ENCODE measurements around the gene NCOA1. TPM values are rescaled to one million over a fixed set of nuclear protein-coding genes. Genes with fewer than 3 reads are reported as not detected.

Gene NCOA1
- total RNA-seq, 5 donors from 2014 or later (not counting 1 experiment from before 2014, with no cell fraction given) = 34.7 to 55.5 (median 37.6) TPM

- Histone ChIP-seq H3K4me1 (ENCODE audit: control insufficient read depth in 1 of 2, extremely low read depth in 1 of 2, insufficient read depth in 2 of 2, low read length in 2 of 2) (no peaks in the 10 kb centered on the region), H3K9me3 (no peaks in the 10 kb centered on the region), H3K27ac (ENCODE audit: low read length) (no peak overlapping the region), H3K36me3 (ENCODE audit: control insufficient read depth in 2 of 2, extremely low read depth in 1 of 2, insufficient read depth in 1 of 2, low read length in 1 of 2) (peaks cover 0 to 20% of the 10 kb centered on the region in 2 donors), H3K4me3 (ENCODE audit: control insufficient read depth in 1 of 2, extremely low read depth in 1 of 2, low read length in 1 of 2) (no peak overlapping the region), H3K27me3 (replicated peaks in 1 of 2; ENCODE audit: control insufficient read depth in 2 of 2, extremely low read depth in 1 of 2, insufficient read depth in 2 of 2, low read length in 1 of 2) (no peaks in the 10 kb centered on the region)
- H3K9me3 Mint-ChIP-seq = no peaks in the 10 kb centered on the region
- POLR2A ChIA-PET = no interaction called here
- DNase-seq (no peak), ATAC-seq (replicated peaks in 1 of 4) (no peak)
- H3K27me3 Mint-ChIP-seq = no peaks in the 10 kb centered on the region
- CTCF ChIA-PET = no interaction called here
- peaks cover 46% of the 10 kb centered on the region for H3K36me3 Mint-ChIP-seq
- H3K4me1 Mint-ChIP-seq = no peaks in the 10 kb centered on the region
- no peak overlapping the region for H3K4me3 Mint-ChIP-seq
- no peak overlapping the region for H3K27ac Mint-ChIP-seq
These were observed 200.8 kb downstream of the NCOA1 start for GRCh38 chr2:24691806-24692205.

DNA sequence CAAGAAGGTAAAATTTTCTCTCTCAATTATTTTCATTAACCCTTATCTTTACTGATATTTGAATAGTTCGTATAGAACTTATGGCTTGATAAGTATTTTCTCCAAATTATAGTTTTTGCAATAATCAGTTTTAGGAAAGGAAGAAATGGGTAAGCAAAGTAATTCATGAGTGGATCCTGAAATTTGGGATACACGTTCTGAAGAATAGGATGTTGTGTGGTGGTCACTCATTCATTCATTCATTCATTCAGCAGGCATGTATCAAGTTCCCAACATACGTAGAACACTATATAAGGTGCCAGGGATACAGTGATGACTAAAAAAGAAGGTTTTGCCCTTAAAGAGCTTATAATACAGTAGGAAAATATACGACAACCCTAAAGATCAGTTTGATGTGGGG, 206.7 kb downstream of the NCOA1 start:
- Mint-ChIP-seq H3K4me1 (no peaks in the 10 kb centered on the region), H3K27ac (no peak overlapping the region), H3K27me3 (no peaks in the 10 kb centered on the region), H3K9me3 (no peaks in the 10 kb centered on the region), H3K4me3 (no peak overlapping the region), H3K36me3 (peaks cover 21% of the 10 kb centered on the region)
- Histone ChIP-seq H3K27me3 (replicated peaks in 1 of 2; ENCODE audit: control insufficient read depth in 2 of 2, extremely low read depth in 1 of 2, insufficient read depth in 2 of 2, low read length in 1 of 2) (no peaks in the 10 kb centered on the region), H3K36me3 (ENCODE audit: control insufficient read depth in 2 of 2, extremely low read depth in 1 of 2, insufficient read depth in 1 of 2, low read length in 1 of 2) (peaks cover 0 to 21% of the 10 kb centered on the region in 2 donors), H3K4me3 (ENCODE audit: control insufficient read depth in 1 of 2, extremely low read depth in 1 of 2, low read length in 1 of 2) (no peak overlapping the region), H3K27ac (ENCODE audit: low read length) (no peak overlapping the region), H3K4me1 (ENCODE audit: control insufficient read depth in 1 of 2, extremely low read depth in 1 of 2, insufficient read depth in 2 of 2, low read length in 2 of 2) (no peaks in the 10 kb centered on the region), H3K9me3 (no peaks in the 10 kb centered on the region)
- ATAC-seq (replicated peaks in 1 of 4) = no peak
- DNase-seq = no peak
- no CpG with 5 or more reads among the region's 4 CpGs for WGBS (ENCODE audit: insufficient coverage)
- ChIA-PET POLR2A (no interaction called here), CTCF (no interaction called here)

DNA sequence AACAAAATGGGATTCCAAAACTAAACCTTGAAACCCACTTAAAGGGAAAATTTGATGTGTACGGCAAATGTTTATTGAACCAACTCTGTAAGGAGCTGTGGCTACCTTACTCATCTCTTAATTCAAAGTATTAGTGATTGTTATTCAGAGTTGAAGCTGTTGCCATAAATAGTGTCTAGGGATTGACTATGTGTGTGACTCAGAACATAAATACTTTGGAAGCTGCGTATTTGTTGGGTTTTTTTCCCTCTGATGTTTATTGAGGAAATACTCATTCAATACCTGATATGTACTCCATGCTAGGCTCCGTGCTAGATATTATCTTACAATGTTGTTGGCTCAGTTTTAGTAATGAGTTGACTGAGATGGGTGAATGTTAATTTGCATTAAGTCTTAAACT, 211.7 kb downstream of the NCOA1 start:
- Mint-ChIP-seq H3K27me3 (no peaks in the 10 kb centered on the region), H3K4me3 (no peak overlapping the region), H3K36me3 (peaks cover 24% of the 10 kb centered on the region), H3K9me3 (no peaks in the 10 kb centered on the region), H3K4me1 (no peaks in the 10 kb centered on the region), H3K27ac (no peak overlapping the region)
- WGBS (ENCODE audit: insufficient coverage) = no CpG with 5 or more reads among the region's 3 CpGs
- no peak for DNase-seq
- POLR2A ChIA-PET = no interaction called here
- Histone ChIP-seq H3K36me3 (ENCODE audit: control insufficient read depth in 2 of 2, extremely low read depth in 1 of 2, insufficient read depth in 1 of 2, low read length in 1 of 2) (peaks cover 4 to 28% of the 10 kb centered on the region in 2 donors), H3K4me3 (ENCODE audit: control insufficient read depth in 1 of 2, extremely low read depth in 1 of 2, low read length in 1 of 2) (no peak overlapping the region), H3K27me3 (replicated peaks in 1 of 2; ENCODE audit: control insufficient read depth in 2 of 2, extremely low read depth in 1 of 2, insufficient read depth in 2 of 2, low read length in 1 of 2) (no peaks in the 10 kb centered on the region), H3K9me3 (no peaks in the 10 kb centered on the region), H3K27ac (ENCODE audit: low read length) (no peak overlapping the region), H3K4me1 (ENCODE audit: control insufficient read depth in 1 of 2, extremely low read depth in 1 of 2, insufficient read depth in 2 of 2, low read length in 2 of 2) (no peaks in the 10 kb centered on the region)
- CTCF ChIA-PET = no interaction called here
- no peak for ATAC-seq (replicated peaks in 1 of 4)

- CTCF ChIA-PET = interaction anchor here in 1 of 2 donors (0.8 kb wide), 1 partner anchor 35 kb away, joined by 3 read pairs; no protein-coding TSS in a partner anchor
- Histone ChIP-seq H3K4me1 (ENCODE audit: control insufficient read depth in 1 of 2, extremely low read depth in 1 of 2, insufficient read depth in 2 of 2, low read length in 2 of 2) (no peaks in the 10 kb centered on the region), H3K27ac (ENCODE audit: low read length) (no peak overlapping the region), H3K27me3 (replicated peaks in 1 of 2; ENCODE audit: control insufficient read depth in 2 of 2, extremely low read depth in 1 of 2, insufficient read depth in 2 of 2, low read length in 1 of 2) (no peaks in the 10 kb centered on the region), H3K4me3 (ENCODE audit: control insufficient read depth in 1 of 2, extremely low read depth in 1 of 2, low read length in 1 of 2) (no peak overlapping the region), H3K36me3 (ENCODE audit: control insufficient read depth in 2 of 2, extremely low read depth in 1 of 2, insufficient read depth in 1 of 2, low read length in 1 of 2) (peaks cover 4 to 33% of the 10 kb centered on the region in 2 donors), H3K9me3 (no peaks in the 10 kb centered on the region)
- no peak for DNase-seq
- WGBS (ENCODE audit: insufficient coverage) = no CpG with 5 or more reads among the region's 4 CpGs
- Mint-ChIP-seq H3K27ac (no peak overlapping the region), H3K9me3 (no peaks in the 10 kb centered on the region), H3K4me1 (no peaks in the 10 kb centered on the region), H3K36me3 (peaks cover 25% of the 10 kb centered on the region), H3K27me3 (no peaks in the 10 kb centered on the region), H3K4me3 (no peak overlapping the region)
- POLR2A ChIA-PET = no interaction called here
- no peak for ATAC-seq (replicated peaks in 1 of 4)
These were observed 213.6 kb downstream of the NCOA1 start for GRCh38 chr2:24704692-24705091.

DNA sequence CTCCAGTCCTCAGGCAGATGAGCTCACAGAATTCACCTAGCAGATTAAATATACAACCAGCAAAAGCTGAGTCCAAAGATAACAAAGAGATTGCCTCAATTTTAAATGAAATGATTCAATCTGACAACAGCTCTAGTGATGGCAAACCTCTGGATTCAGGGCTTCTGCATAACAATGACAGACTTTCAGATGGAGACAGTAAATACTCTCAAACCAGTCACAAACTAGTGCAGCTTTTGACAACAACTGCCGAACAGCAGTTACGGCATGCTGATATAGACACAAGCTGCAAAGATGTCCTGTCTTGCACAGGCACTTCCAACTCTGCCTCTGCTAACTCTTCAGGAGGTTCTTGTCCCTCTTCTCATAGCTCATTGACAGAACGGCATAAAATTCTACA, 216.1 kb downstream of the NCOA1 start:
- DNase-seq (no peak), ATAC-seq (replicated peaks in 1 of 4) (no peak)
- peaks cover 41% of the 10 kb centered on the region for H3K36me3 Mint-ChIP-seq
- no peak overlapping the region for H3K27ac Mint-ChIP-seq
- no peaks in the 10 kb centered on the region for H3K4me1 ChIP-seq (ENCODE audit: control insufficient read depth in 1 of 2, extremely low read depth in 1 of 2, insufficient read depth in 2 of 2, low read length in 2 of 2)
- CTCF ChIA-PET = interaction anchor here in 1 of 2 donors (0.7 kb wide), 1 partner anchor 60 kb away, joined by 3 read pairs; no protein-coding TSS in a partner anchor
- no peak overlapping the region for H3K4me3 ChIP-seq (ENCODE audit: control insufficient read depth in 1 of 2, extremely low read depth in 1 of 2, low read length in 1 of 2)
- H3K36me3 ChIP-seq (ENCODE audit: control insufficient read depth in 2 of 2, extremely low read depth in 1 of 2, insufficient read depth in 1 of 2, low read length in 1 of 2) = peaks cover 4 to 41% of the 10 kb centered on the region in 2 donors
- POLR2A ChIA-PET = no interaction called here
- H3K9me3 Mint-ChIP-seq = no peaks in the 10 kb centered on the region
- no peak overlapping the region for H3K4me3 Mint-ChIP-seq
- H3K27me3 ChIP-seq (replicated peaks in 1 of 2; ENCODE audit: control insufficient read depth in 2 of 2, extremely low read depth in 1 of 2, insufficient read depth in 2 of 2, low read length in 1 of 2) = no peaks in the 10 kb centered on the region
- H3K27me3 Mint-ChIP-seq = no peaks in the 10 kb centered on the region
- WGBS (ENCODE audit: insufficient coverage) = 100% methylated on average over 3 of the region's 3 CpGs
- no peaks in the 10 kb centered on the region for H3K4me1 Mint-ChIP-seq
- no peak overlapping the region for H3K27ac ChIP-seq (ENCODE audit: low read length)
- no peaks in the 10 kb centered on the region for H3K9me3 ChIP-seq

DNA sequence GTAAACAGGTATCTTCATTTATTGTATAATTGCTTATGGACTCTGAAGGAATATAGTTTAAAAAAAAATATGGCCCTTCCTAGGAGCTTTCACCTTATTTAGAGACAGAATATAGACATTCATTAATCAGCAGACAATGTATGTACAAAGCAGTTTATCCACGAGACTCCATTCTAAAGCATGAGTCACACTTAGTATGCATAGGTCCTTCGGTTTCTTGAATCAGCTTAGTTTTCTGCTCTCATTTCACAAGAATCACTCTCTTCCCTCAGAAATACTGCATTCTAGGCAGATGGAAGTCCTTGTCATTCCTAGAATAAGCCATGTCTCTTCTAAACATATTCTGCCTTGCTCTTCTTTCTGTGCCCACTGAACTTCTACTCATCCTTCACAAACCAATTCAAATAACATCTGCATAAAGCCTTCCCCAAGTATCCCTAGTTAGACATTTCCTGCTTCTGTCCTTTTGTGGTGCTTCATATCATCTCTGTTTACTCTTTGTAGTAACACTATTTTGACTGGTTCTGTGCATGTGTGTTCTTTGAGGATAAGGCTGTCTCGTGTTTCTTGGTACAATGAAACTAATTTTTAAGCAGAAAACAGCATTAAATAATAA, 217.6 kb downstream of the NCOA1 start:
- H3K36me3 ChIP-seq (ENCODE audit: control insufficient read depth in 2 of 2, extremely low read depth in 1 of 2, insufficient read depth in 1 of 2, low read length in 1 of 2) = peaks cover 4 to 50% of the 10 kb centered on the region in 2 donors
- no peak overlapping the region for H3K27ac ChIP-seq (ENCODE audit: low read length)
- CTCF ChIA-PET = no interaction called here
- no peaks in the 10 kb centered on the region for H3K9me3 Mint-ChIP-seq
- peaks cover 51% of the 10 kb centered on the region for H3K36me3 Mint-ChIP-seq
- POLR2A ChIA-PET = no interaction called here
- ATAC-seq (replicated peaks in 1 of 4) (no peak), DNase-seq (no peak)
- 96% methylated on average over 2 of the region's 3 CpGs for WGBS (ENCODE audit: insufficient coverage)
- no peak overlapping the region for H3K4me3 Mint-ChIP-seq
- no peaks in the 10 kb centered on the region for H3K9me3 ChIP-seq
- H3K4me3 ChIP-seq (ENCODE audit: control insufficient read depth in 1 of 2, extremely low read depth in 1 of 2, low read length in 1 of 2) = no peak overlapping the region
- no peaks in the 10 kb centered on the region for H3K27me3 ChIP-seq (replicated peaks in 1 of 2; ENCODE audit: control insufficient read depth in 2 of 2, extremely low read depth in 1 of 2, insufficient read depth in 2 of 2, low read length in 1 of 2)
- H3K4me1 Mint-ChIP-seq = no peaks in the 10 kb centered on the region
- no peak overlapping the region for H3K27ac Mint-ChIP-seq
- H3K27me3 Mint-ChIP-seq = no peaks in the 10 kb centered on the region
- H3K4me1 ChIP-seq (ENCODE audit: control insufficient read depth in 1 of 2, extremely low read depth in 1 of 2, insufficient read depth in 2 of 2, low read length in 2 of 2) = no peaks in the 10 kb centered on the region

GRCh38 chr2:24710806-24711205, 219.8 kb downstream of the NCOA1 start:
- H3K27me3 Mint-ChIP-seq = no peaks in the 10 kb centered on the region
- WGBS (ENCODE audit: insufficient coverage) = 100% methylated on average over 4 of the region's 6 CpGs

More at GRCh38 chr2:24710806-24711205, 219.8 kb downstream of the NCOA1 start:
- H3K36me3 Mint-ChIP-seq = peaks cover 62% of the 10 kb centered on the region
- no peak overlapping the region for H3K27ac ChIP-seq (ENCODE audit: low read length)
- no peak overlapping the region for H3K27ac Mint-ChIP-seq
- CTCF ChIA-PET = no interaction called here
- H3K4me1 ChIP-seq (ENCODE audit: control insufficient read depth in 1 of 2, extremely low read depth in 1 of 2, insufficient read depth in 2 of 2, low read length in 2 of 2) = no peaks in the 10 kb centered on the region
- H3K4me3 Mint-ChIP-seq = no peak overlapping the region
- peaks cover 4 to 50% of the 10 kb centered on the region in 2 donors for H3K36me3 ChIP-seq (ENCODE audit: control insufficient read depth in 2 of 2, extremely low read depth in 1 of 2, insufficient read depth in 1 of 2, low read length in 1 of 2)
- no peaks in the 10 kb centered on the region for H3K9me3 ChIP-seq
- DNase-seq (no peak), ATAC-seq (replicated peaks in 1 of 4) (no peak)
- no peaks in the 10 kb centered on the region for H3K27me3 ChIP-seq (replicated peaks in 1 of 2; ENCODE audit: control insufficient read depth in 2 of 2, extremely low read depth in 1 of 2, insufficient read depth in 2 of 2, low read length in 1 of 2)
- no peak overlapping the region for H3K4me3 ChIP-seq (ENCODE audit: control insufficient read depth in 1 of 2, extremely low read depth in 1 of 2, low read length in 1 of 2)
- no peaks in the 10 kb centered on the region for H3K9me3 Mint-ChIP-seq
- no peaks in the 10 kb centered on the region for H3K4me1 Mint-ChIP-seq
- POLR2A ChIA-PET = no interaction called here
